ENCODE data around the gene FTCD.

The FTCD gene

GRCh38 chr21:46091631-46092025 lies 63.8 kb downstream of the FTCD start:
- FAIRE-seq, result no peak

DNA sequence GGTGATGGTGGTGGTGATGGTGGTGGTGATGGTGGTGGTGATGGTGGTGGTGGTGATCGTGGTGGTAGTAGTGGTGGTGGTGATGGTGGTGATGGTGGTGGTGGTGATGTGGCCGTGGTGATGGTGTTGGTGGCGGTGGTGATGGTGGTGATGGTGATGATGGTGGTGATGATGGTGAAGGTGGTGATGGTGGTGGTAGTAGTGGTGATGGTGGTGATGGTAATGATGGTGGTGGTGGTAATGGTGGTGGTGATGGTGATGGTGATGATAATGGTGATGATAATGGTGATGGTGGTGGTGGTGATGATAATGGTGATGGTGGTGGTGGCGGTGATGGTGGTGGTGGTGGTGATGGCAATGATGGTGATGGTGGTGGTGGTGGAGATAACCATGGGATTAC lies 64.3 kb downstream of the FTCD start:
- FAIRE-seq, result no peak

DNA sequence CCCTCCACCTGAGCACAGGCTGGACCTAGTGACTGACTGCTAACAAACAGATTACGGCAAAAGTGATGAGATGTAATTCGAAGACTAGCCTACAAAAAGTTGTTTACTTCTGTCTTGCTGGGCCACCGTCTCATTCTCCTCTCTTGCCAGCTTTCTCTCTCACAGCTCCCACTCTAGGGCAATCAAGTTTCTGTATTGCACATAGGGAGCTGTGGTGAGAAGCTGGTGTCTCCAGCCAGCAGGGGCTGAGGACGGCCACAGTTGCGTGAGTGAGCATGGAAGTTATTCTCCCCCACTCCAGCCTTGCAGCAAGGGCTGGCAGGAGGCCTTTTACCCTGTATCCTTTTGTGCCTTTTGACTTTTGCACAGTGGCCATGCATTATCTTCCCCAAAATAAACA lies 66.1 kb downstream of the FTCD start:
- FAIRE-seq, result no peak

GRCh38 chr21:46088189-46088588 lies 67.2 kb downstream of the FTCD start:
- no peak for FAIRE-seq

GRCh38 chr21:46087641-46088040 lies 67.7 kb downstream of the FTCD start:
- FAIRE-seq, result no peak

Data from colon (tissue), 2 donors.